ENCODE measurements around the gene FES.

Gene FES

DNA sequence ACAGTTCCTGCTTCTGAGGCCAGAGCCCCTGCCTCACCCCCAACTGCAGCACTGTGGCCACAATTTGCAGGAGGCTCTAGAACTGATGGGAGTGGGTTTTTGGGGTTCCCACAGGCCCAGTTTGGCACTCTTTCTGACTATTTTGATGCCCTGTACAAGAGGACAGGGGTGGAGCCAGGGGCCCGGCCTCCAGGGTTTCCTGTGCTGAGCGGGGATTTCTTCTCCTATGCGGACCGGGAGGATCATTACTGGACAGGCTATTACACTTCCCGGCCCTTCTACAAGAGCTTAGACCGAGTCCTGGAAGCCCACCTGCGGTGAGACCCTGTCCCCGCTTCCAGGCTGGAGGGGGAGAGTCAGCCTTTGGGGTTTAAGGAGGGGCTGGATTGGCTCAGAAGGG, 25.7 kb downstream of the FES start:
- peaks cover 6% of the 10 kb centered on the region for H3K79me2 ChIP-seq (ENCODE audit: control insufficient read depth, low read length)
- H3F3A ChIP-seq (ENCODE audit: control insufficient read depth, insufficient read depth) = no peaks in the 10 kb centered on the region
- no peak overlapping the region for H3K4me3 ChIP-seq (ENCODE audit: low read length)
- H3K9me3 ChIP-seq (ENCODE audit: control insufficient read depth, insufficient read depth, low read length) = no peaks in the 10 kb centered on the region
- no peaks in the 10 kb centered on the region for H3K27me3 ChIP-seq (ENCODE audit: control insufficient read depth, low read length)
- TF ChIP-seq, protein P1, sequence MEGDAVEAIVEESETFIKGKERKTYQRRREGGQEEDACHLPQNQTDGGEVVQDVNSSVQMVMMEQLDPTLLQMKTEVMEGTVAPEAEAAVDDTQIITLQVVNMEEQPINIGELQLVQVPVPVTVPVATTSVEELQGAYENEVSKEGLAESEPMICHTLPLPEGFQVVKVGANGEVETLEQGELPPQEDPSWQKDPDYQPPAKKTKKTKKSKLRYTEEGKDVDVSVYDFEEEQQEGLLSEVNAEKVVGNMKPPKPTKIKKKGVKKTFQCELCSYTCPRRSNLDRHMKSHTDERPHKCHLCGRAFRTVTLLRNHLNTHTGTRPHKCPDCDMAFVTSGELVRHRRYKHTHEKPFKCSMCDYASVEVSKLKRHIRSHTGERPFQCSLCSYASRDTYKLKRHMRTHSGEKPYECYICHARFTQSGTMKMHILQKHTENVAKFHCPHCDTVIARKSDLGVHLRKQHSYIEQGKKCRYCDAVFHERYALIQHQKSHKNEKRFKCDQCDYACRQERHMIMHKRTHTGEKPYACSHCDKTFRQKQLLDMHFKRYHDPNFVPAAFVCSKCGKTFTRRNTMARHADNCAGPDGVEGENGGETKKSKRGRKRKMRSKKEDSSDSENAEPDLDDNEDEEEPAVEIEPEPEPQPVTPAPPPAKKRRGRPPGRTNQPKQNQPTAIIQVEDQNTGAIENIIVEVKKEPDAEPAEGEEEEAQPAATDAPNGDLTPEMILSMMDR (IDR thresholded peaks at IDR 0.05; ENCODE audit: low read depth, low read length, poor library complexity, severe bottlenecking) = no peak
- no peak for TF ChIP-seq EZH2phosphoT487 (IDR thresholded peaks at IDR 0.05; ENCODE audit: borderline replicate concordance, low read length)
- no peak overlapping the region for H3K4me2 ChIP-seq (ENCODE audit: low read length)
- peaks cover 2% of the 10 kb centered on the region for H3K4me1 ChIP-seq (ENCODE audit: control insufficient read depth, low read length)
- H3K27ac ChIP-seq (ENCODE audit: low read depth, low read length) = no peak overlapping the region
- no peaks in the 10 kb centered on the region for H4K20me1 ChIP-seq (ENCODE audit: control insufficient read depth, insufficient read depth, low read depth, low read length)
- no peaks in the 10 kb centered on the region for H3K9me2 ChIP-seq (replicated peaks; ENCODE audit: control insufficient read depth, low read length)
- H3K36me3 ChIP-seq (ENCODE audit: control insufficient read depth, low read length) = peaks cover 93% of the 10 kb centered on the region

DNA sequence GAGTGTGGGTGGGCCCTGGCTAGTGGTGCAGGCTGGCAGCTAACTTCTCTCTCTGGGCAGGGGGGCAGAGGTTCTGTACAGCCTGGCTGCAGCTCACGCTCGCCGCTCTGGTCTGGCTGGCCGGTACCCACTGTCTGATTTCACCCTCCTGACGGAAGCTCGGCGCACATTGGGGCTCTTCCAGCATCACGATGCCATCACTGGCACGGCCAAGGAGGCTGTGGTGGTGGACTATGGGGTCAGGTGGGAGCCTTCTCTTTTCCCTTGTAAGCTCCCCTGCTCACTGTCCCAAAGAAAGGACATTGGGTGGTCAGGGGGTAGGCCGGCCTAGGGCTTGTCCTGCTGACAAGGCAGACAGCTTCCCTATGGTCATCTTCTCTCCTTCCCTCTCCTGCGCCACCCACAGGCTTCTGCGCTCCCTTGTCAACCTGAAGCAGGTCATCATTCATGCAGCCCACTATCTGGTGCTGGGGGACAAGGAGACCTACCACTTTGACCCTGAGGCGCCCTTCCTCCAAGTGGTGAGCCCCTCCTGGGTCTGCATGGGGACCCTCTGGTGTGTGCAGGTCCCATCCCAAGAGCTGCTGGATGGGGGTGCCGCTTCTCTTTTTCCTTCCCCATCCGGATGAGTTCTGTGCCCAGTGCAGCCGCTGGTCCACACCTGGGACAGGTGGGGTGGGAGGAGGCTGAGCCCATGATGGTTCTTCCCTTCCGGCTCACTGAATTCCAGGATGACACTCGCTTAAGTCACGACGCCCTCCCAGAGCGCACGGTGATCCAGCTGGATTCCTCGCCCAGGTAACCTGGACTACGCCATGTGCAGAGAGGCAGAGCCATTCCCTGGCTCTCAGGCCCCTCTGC, 26.4 kb downstream of the FES start:
- TF ChIP-seq EZH2phosphoT487 (IDR thresholded peaks at IDR 0.05; ENCODE audit: borderline replicate concordance, low read length) = no peak
- TF ChIP-seq, protein P1 (IDR thresholded peaks at IDR 0.05; ENCODE audit: low read depth, low read length, poor library complexity, severe bottlenecking) = no peak
- H3F3A ChIP-seq (ENCODE audit: control insufficient read depth, insufficient read depth) = no peaks in the 10 kb centered on the region
- no peaks in the 10 kb centered on the region for H3K27me3 ChIP-seq (ENCODE audit: control insufficient read depth, low read length)
- no peaks in the 10 kb centered on the region for H3K9me3 ChIP-seq (ENCODE audit: control insufficient read depth, insufficient read depth, low read length)
- peaks cover 93% of the 10 kb centered on the region for H3K36me3 ChIP-seq (ENCODE audit: control insufficient read depth, low read length)
- no peaks in the 10 kb centered on the region for H3K9me2 ChIP-seq (replicated peaks; ENCODE audit: control insufficient read depth, low read length)
- H3K27ac ChIP-seq (ENCODE audit: low read depth, low read length) = no peak overlapping the region
- H3K79me2 ChIP-seq (ENCODE audit: control insufficient read depth, low read length) = no peaks in the 10 kb centered on the region
- H3K4me1 ChIP-seq (ENCODE audit: control insufficient read depth, low read length) = peaks cover 8% of the 10 kb centered on the region
- no peak overlapping the region for H3K4me2 ChIP-seq (ENCODE audit: low read length)
- H3K4me3 ChIP-seq (ENCODE audit: low read length) = no peak overlapping the region
- no peaks in the 10 kb centered on the region for H4K20me1 ChIP-seq (ENCODE audit: control insufficient read depth, insufficient read depth, low read depth, low read length)

DNA sequence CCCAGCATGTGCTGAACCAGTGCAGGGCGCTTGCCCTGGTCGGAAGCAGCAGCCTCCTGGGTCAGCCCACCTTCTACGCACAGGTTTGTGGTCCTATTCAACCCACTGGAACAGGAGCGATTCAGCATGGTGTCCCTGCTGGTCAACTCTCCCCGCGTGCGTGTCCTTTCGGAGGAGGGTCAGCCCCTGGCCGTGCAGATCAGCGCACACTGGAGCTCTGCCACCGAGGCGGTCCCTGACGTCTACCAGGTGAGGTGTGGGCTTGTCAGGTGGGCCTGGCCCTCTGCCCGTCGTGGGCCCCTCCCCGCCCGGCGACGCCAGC, 27.0 kb downstream of the FES start:
- Histone ChIP-seq H3K79me2 (ENCODE audit: control insufficient read depth, low read length) (no peaks in the 10 kb centered on the region), H3K4me3 (ENCODE audit: low read length) (no peak overlapping the region), H3K9me2 (replicated peaks; ENCODE audit: control insufficient read depth, low read length) (no peaks in the 10 kb centered on the region), H3K27me3 (ENCODE audit: control insufficient read depth, low read length) (no peaks in the 10 kb centered on the region), H3K4me1 (ENCODE audit: control insufficient read depth, low read length) (peaks cover 12% of the 10 kb centered on the region), H3K27ac (ENCODE audit: low read depth, low read length) (no peak overlapping the region), H3F3A (ENCODE audit: control insufficient read depth, insufficient read depth) (no peaks in the 10 kb centered on the region), H3K4me2 (ENCODE audit: low read length) (no peak overlapping the region), H3K36me3 (ENCODE audit: control insufficient read depth, low read length) (peaks cover 93% of the 10 kb centered on the region), H3K9me3 (ENCODE audit: control insufficient read depth, insufficient read depth, low read length) (no peaks in the 10 kb centered on the region), H4K20me1 (ENCODE audit: control insufficient read depth, insufficient read depth, low read depth, low read length) (no peaks in the 10 kb centered on the region)
- no peak for TF ChIP-seq EZH2phosphoT487 (IDR thresholded peaks at IDR 0.05; ENCODE audit: borderline replicate concordance, low read length)
- TF ChIP-seq, protein P1 (IDR thresholded peaks at IDR 0.05; ENCODE audit: low read depth, low read length, poor library complexity, severe bottlenecking) = no peak

All from DOHH2 (cell line).